Mesenchymal stem cell (in vitro differentiated cells and primary cell): ENCODE results near the gene ZNF644.

ENCODE experiments used
- DNase-seq: peaks from one replicate; pipeline ENCODE4 v3.0.0-alpha.2; 2013
- H2AFZ ChIP-seq: one replicate; pipeline ENCODE4 v1.6.1; 2013; ENCODE audit warnings: low read depth, mild to moderate bottlenecking, control low read depth, inconsistent platforms, low read length, moderate library complexity
- H2AK5ac ChIP-seq: 2 replicates; pipeline ENCODE4 v1.6.1; 2013; ENCODE audit warnings: low read length, moderate library complexity, mild to moderate bottlenecking, inconsistent platforms; ENCODE audit not compliant: severe bottlenecking
- H2BK120ac ChIP-seq: one replicate; pipeline ENCODE4 v1.6.1; 2013; ENCODE audit warnings: low read depth, mild to moderate bottlenecking, inconsistent platforms, low read length, moderate library complexity
- H2BK12ac ChIP-seq, 2 experiments: one replicate each; pipeline ENCODE4 v1.6.1; 2013; ENCODE audit warnings: inconsistent platforms in 2 of 2, low read length in 2 of 2, mild to moderate bottlenecking in 2 of 2, moderate library complexity in 2 of 2, control low read depth in 1 of 2
- H2BK15ac ChIP-seq: one replicate; pipeline ENCODE4 v1.6.1; 2013; ENCODE audit warnings: mild to moderate bottlenecking, low read depth, inconsistent platforms; ENCODE audit not compliant: poor library complexity, severe bottlenecking
- H2BK5ac ChIP-seq: 2 replicates; pipeline ENCODE4 v1.6.1; 2013; ENCODE audit warnings: low read depth, mild to moderate bottlenecking, low read length, control low read depth, inconsistent platforms; ENCODE audit not compliant: poor library complexity, severe bottlenecking
- H3K14ac ChIP-seq, 2 experiments: one replicate each; pipeline ENCODE4 v1.6.1; 2013; ENCODE audit warnings: inconsistent platforms in 2 of 2, low read length in 2 of 2, control low read depth in 1 of 2, mild to moderate bottlenecking in 1 of 2, moderate library complexity in 1 of 2
- H3K18ac ChIP-seq, 2 experiments: one replicate each; pipeline ENCODE4 v1.6.1; 2013; ENCODE audit warnings: inconsistent platforms in 2 of 2, low read length in 2 of 2, control low read depth in 1 of 2, low read depth in 1 of 2, mild to moderate bottlenecking in 1 of 2
- H3K23ac ChIP-seq, 2 experiments: one replicate each; pipeline ENCODE4 v1.6.1; 2013; ENCODE audit warnings: inconsistent platforms in 2 of 2, low read length in 2 of 2, mild to moderate bottlenecking in 2 of 2, moderate library complexity in 2 of 2, control low read depth in 1 of 2
- H3K27ac ChIP-seq: 2 replicates; pipeline ENCODE4 v1.5.1; 2013; ENCODE audit warnings: mild to moderate bottlenecking, moderate library complexity, low read length, control low read depth, inconsistent platforms; ENCODE audit not compliant: poor library complexity, severe bottlenecking
- H3K27me3 ChIP-seq, 2 experiments: 2 replicates each; pipeline versions ENCODE4 v1.6.1 to v1.7.0; 2013; ENCODE audit warnings: low read length in 2 of 2, mild to moderate bottlenecking in 2 of 2, moderate library complexity in 2 of 2, control low read depth in 1 of 2, inconsistent platforms in 1 of 2; ENCODE audit not compliant: control insufficient read depth in 1 of 2, insufficient read depth in 1 of 2
- H3K36me3 ChIP-seq, 2 experiments: 2 replicates each; pipeline versions ENCODE4 v1.6.1 to v1.7.0; 2013; ENCODE audit warnings: low read length in 2 of 2, control low read depth in 1 of 2, inconsistent platforms in 1 of 2, low read depth in 1 of 2, mild to moderate bottlenecking in 1 of 2; ENCODE audit not compliant: insufficient read depth in 2 of 2, control insufficient read depth in 1 of 2
- H3K4ac ChIP-seq, 2 experiments: one replicate each; pipeline ENCODE4 v1.6.1; 2013; ENCODE audit warnings: inconsistent platforms in 2 of 2, low read length in 2 of 2, mild to moderate bottlenecking in 2 of 2, moderate library complexity in 2 of 2, control low read depth in 1 of 2, low read depth in 1 of 2
- H3K4me1 ChIP-seq: 2 replicates; pipeline ENCODE4 v1.6.1; 2013; ENCODE audit warnings: low read depth, low read length, control low read depth; ENCODE audit not compliant: control insufficient read depth, insufficient read depth
- H3K4me2 ChIP-seq: 2 replicates; pipeline ENCODE4 v1.6.1; 2013; ENCODE audit warnings: low read length, mild to moderate bottlenecking, inconsistent platforms; ENCODE audit not compliant: poor library complexity, severe bottlenecking
- H3K4me3 ChIP-seq, 2 experiments: 2 replicates each; pipeline versions ENCODE4 v1.5.1 to v1.7.0; 2013; ENCODE audit warnings: low read length in 2 of 2, mild to moderate bottlenecking in 2 of 2, control low read depth in 1 of 2, low read depth in 1 of 2; ENCODE audit not compliant: insufficient read depth in 1 of 2
- H3K79me1 ChIP-seq: replicated peaks from 2 replicates; pipeline ENCODE4 v1.6.1; 2013; ENCODE audit warnings: mild to moderate bottlenecking, control low read depth, low read length, inconsistent platforms; ENCODE audit not compliant: poor library complexity, severe bottlenecking
- H3K9ac ChIP-seq: 2 replicates; pipeline ENCODE4 v1.7.0; 2013; ENCODE audit warnings: mild to moderate bottlenecking, low read length, moderate library complexity
- H3K9me3 ChIP-seq: 2 replicates; pipeline ENCODE4 v1.7.0; 2013; ENCODE audit warnings: mild to moderate bottlenecking, low read length; ENCODE audit not compliant: control insufficient read depth
- H4K8ac ChIP-seq: one replicate; pipeline ENCODE4 v1.6.1; 2013; ENCODE audit warnings: inconsistent platforms, mild to moderate bottlenecking, low read length, moderate library complexity
- H4K91ac ChIP-seq: one replicate; pipeline ENCODE4 v1.6.1; 2013; ENCODE audit warnings: mild to moderate bottlenecking, low read length, inconsistent platforms
- WGBS: methylation state at CpG from one replicate; pipeline ENCODE4 v1.1.7; 2013; ENCODE audit warnings: mixed read lengths; 5-methylcytosine and 5-hydroxymethylcytosine counted together

The ZNF644 gene

GRCh38 chr1:90943966-90944365 lies 77.9 kb downstream of the ZNF644 start:
- Histone ChIP-seq H3K14ac (no peak overlapping the region), H3K4ac (no peak overlapping the region), H3K4me2 (no peak overlapping the region)

GRCh38 chr1:90940746-90941145 lies 81.1 kb downstream of the ZNF644 start:
- Histone ChIP-seq H3K18ac (no peak overlapping the region), H3K14ac (no peak overlapping the region), H2AFZ (no peak overlapping the region), H2BK12ac (no peak overlapping the region), H3K9ac (no peak overlapping the region), H2AK5ac (no peak overlapping the region), H3K27me3 (no peaks in the 10 kb centered on the region), H4K8ac (no peak overlapping the region), H3K4me1 (no peaks in the 10 kb centered on the region), H3K79me1 (peaks cover 5% of the 10 kb centered on the region), H3K4me2 (no peak overlapping the region), H3K36me3 (peaks cover 0 to 62% of the 10 kb centered on the region in 2 experiments), H3K23ac (no peak overlapping the region), H3K27ac (no peak overlapping the region), H3K4ac (no peak overlapping the region), H4K91ac (no peak overlapping the region), H2BK120ac (no peak overlapping the region), H2BK5ac (no peak overlapping the region), H3K9me3 (no peaks in the 10 kb centered on the region), H2BK15ac (no peak overlapping the region), H3K4me3 (no peak overlapping the region)
- no peak for DNase-seq
- 100% methylated on average over 2 of the region's 2 CpGs for WGBS

More at GRCh38 chr1:90943966-90944365, 77.9 kb downstream of the ZNF644 start:
- no peak overlapping the region for H3K27ac ChIP-seq
- no peak overlapping the region for H4K91ac ChIP-seq
- H3K18ac ChIP-seq = no peak overlapping the region
- H3K27me3 ChIP-seq = no peaks in the 10 kb centered on the region
- DNase-seq = no peak
- no peak overlapping the region for H2BK5ac ChIP-seq
- H3K9ac ChIP-seq = no peak overlapping the region
- no peak overlapping the region for H4K8ac ChIP-seq
- no peak overlapping the region for H2BK12ac ChIP-seq
- H3K4me3 ChIP-seq = no peak overlapping the region
- no peaks in the 10 kb centered on the region for H3K9me3 ChIP-seq
- H3K4me1 ChIP-seq = no peaks in the 10 kb centered on the region
- peaks cover 7% of the 10 kb centered on the region for H3K79me1 ChIP-seq
- no peak overlapping the region for H2AFZ ChIP-seq
- peaks cover 0 to 36% of the 10 kb centered on the region in 2 experiments for H3K36me3 ChIP-seq
- H2BK15ac ChIP-seq = no peak overlapping the region
- WGBS = 93% methylated on average over 2 of the region's 4 CpGs
- H3K23ac ChIP-seq = no peak overlapping the region
- H2BK120ac ChIP-seq = no peak overlapping the region
- H2AK5ac ChIP-seq = no peak overlapping the region

GRCh38 chr1:90936731-90937130 lies 85.1 kb downstream of the ZNF644 start:
- no CpG with 5 or more reads among the region's 1 CpG for WGBS
- peaks cover 0 to 71% of the 10 kb centered on the region in 2 experiments for H3K36me3 ChIP-seq
- no peaks in the 10 kb centered on the region for H3K9me3 ChIP-seq
- no peak overlapping the region for H3K14ac ChIP-seq
- H3K79me1 ChIP-seq = peaks cover 3% of the 10 kb centered on the region
- H3K4me3 ChIP-seq = no peak overlapping the region
- H2BK5ac ChIP-seq = no peak overlapping the region
- no peak overlapping the region for H4K8ac ChIP-seq
- no peak overlapping the region for H4K91ac ChIP-seq
- H3K23ac ChIP-seq = no peak overlapping the region
- no peak overlapping the region for H3K9ac ChIP-seq
- no peak overlapping the region for H3K18ac ChIP-seq
- no peak overlapping the region for H3K4ac ChIP-seq
- no peak overlapping the region for H2BK12ac ChIP-seq
- no peak overlapping the region for H3K27ac ChIP-seq
- no peak overlapping the region for H2AFZ ChIP-seq
- no peak overlapping the region for H3K4me2 ChIP-seq
- no peaks in the 10 kb centered on the region for H3K4me1 ChIP-seq
- H2BK15ac ChIP-seq = no peak overlapping the region
- no peak overlapping the region for H2BK120ac ChIP-seq
- no peaks in the 10 kb centered on the region for H3K27me3 ChIP-seq
- no peak overlapping the region for H2AK5ac ChIP-seq
- DNase-seq = no peak

GRCh38 chr1:90936061-90936460 lies 85.8 kb downstream of the ZNF644 start:
- Histone ChIP-seq H3K9me3 (no peaks in the 10 kb centered on the region), H4K8ac (no peak overlapping the region), H2AFZ (no peak overlapping the region), H2BK120ac (no peak overlapping the region), H3K79me1 (peaks cover 3% of the 10 kb centered on the region), H3K23ac (no peak overlapping the region), H3K4ac (no peak overlapping the region), H2BK15ac (no peak overlapping the region), H2AK5ac (no peak overlapping the region), H3K27ac (no peak overlapping the region), H3K27me3 (no peaks in the 10 kb centered on the region), H2BK12ac (no peak overlapping the region), H3K36me3 (peaks cover 0 to 70% of the 10 kb centered on the region in 2 experiments), H3K4me1 (no peaks in the 10 kb centered on the region), H3K14ac (no peak overlapping the region), H3K18ac (no peak overlapping the region), H3K9ac (no peak overlapping the region), H3K4me3 (no peak overlapping the region), H3K4me2 (no peak overlapping the region), H4K91ac (no peak overlapping the region), H2BK5ac (no peak overlapping the region)
- DNase-seq = no peak
- 95% methylated on average over 3 of the region's 4 CpGs for WGBS
